ENCODE measurements around the gene SAPCD2.

- TF ChIP-seq CTCF (IDR thresholded peaks at IDR 0.05): no peak
- TF ChIP-seq POLR2A (IDR thresholded peaks at IDR 0.05): no peak
Observed at GRCh38 chr9:137053944-137054931, 16.1 kb downstream of the SAPCD2 start, which contains the start of gene ENTPD2.
